Osteocyte (in vitro differentiated cells): Measurements from ENCODE around the gene ATAD3B. TPM values are rescaled to one million over a fixed set of nuclear protein-coding genes. Genes with fewer than 3 reads are reported as not detected.
"Not testable (repeated sequence)": the region's sequence is repeated elsewhere in the genome, so short reads cannot be mapped to it uniquely, and the experiment has no call there.

Experiments
- DNase-seq: peaks from one replicate; pipeline ENCODE4 v3.0.0; 2021; ENCODE audit warnings: mixed read lengths; ENCODE audit not compliant: unreplicated experiment; ENCODE audit errors: extremely low spot score
- H3K27ac Mint-ChIP-seq: one replicate; pipeline ENCODE4 v1.8.0; 2021; ENCODE audit warnings: mild to moderate bottlenecking, mixed read lengths; ENCODE audit not compliant: unreplicated experiment
- H3K27me3 Mint-ChIP-seq: one replicate; pipeline ENCODE4 v1.8.0; 2021; ENCODE audit warnings: mixed read lengths; ENCODE audit not compliant: unreplicated experiment
- H3K36me3 Mint-ChIP-seq: one replicate; pipeline ENCODE4 v1.8.0; 2021; ENCODE audit warnings: mixed read lengths; ENCODE audit not compliant: unreplicated experiment
- H3K4me1 Mint-ChIP-seq: one replicate; pipeline ENCODE4 v1.8.0; 2021; ENCODE audit warnings: mixed read lengths; ENCODE audit not compliant: unreplicated experiment
- H3K4me3 Mint-ChIP-seq: one replicate; pipeline ENCODE4 v1.8.0; 2021; ENCODE audit warnings: mild to moderate bottlenecking, moderate library complexity, mixed read lengths; ENCODE audit not compliant: unreplicated experiment
- H3K9me3 Mint-ChIP-seq: one replicate; pipeline ENCODE4 v1.8.0; 2021; ENCODE audit warnings: mixed read lengths; ENCODE audit not compliant: unreplicated experiment
- total RNA-seq: library from RNA; stranded (reverse); gene quantifications from 2 replicates; pipeline ENCODE4 v1.2.1, GENCODE V29; 2021
- TF ChIP-seq, protein P1 (sequence below): fragments of 200-600 bp; sonication (generic); IDR thresholded peaks from 2 replicates; pipeline ENCODE4 v1.5.0; 2021; ENCODE audit warnings: antibody characterized with exemption, mild to moderate bottlenecking, moderate library complexity

Gene ATAD3B
- total RNA-seq, 1 donor from 2014 or later: 26.9 TPM

DNA sequence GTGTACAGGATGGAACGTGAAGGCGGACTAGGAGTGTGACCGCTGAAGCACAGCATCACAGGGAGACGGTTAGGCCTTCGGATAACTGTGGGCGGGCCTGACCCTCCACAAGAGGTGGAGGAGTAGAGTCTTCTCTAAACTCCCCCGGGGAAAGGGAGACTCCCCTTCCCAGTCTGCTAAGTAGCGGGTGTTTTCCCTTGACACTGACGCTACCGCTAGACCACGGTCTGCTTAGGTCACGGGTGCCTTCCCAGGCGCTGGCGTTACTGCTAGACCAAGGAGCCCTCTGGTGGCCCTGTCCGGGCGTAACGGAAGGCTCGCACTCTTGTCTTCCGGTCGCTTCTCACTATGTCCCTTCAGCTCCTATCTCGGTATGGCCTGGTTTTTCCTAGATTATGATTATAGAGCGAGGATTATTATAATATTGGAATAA is 33.8 kb downstream of the ATAD3B start:
- Mint-ChIP-seq H3K27ac (peak overlapping the region; percentile 98), H3K4me3 (peak overlapping the region; percentile 66)
- TF ChIP-seq, protein P1, sequence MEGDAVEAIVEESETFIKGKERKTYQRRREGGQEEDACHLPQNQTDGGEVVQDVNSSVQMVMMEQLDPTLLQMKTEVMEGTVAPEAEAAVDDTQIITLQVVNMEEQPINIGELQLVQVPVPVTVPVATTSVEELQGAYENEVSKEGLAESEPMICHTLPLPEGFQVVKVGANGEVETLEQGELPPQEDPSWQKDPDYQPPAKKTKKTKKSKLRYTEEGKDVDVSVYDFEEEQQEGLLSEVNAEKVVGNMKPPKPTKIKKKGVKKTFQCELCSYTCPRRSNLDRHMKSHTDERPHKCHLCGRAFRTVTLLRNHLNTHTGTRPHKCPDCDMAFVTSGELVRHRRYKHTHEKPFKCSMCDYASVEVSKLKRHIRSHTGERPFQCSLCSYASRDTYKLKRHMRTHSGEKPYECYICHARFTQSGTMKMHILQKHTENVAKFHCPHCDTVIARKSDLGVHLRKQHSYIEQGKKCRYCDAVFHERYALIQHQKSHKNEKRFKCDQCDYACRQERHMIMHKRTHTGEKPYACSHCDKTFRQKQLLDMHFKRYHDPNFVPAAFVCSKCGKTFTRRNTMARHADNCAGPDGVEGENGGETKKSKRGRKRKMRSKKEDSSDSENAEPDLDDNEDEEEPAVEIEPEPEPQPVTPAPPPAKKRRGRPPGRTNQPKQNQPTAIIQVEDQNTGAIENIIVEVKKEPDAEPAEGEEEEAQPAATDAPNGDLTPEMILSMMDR: peak; percentile 44
- not testable (repeated sequence) for H3K27me3 Mint-ChIP-seq, H3K36me3 Mint-ChIP-seq, H3K4me1 Mint-ChIP-seq, H3K9me3 Mint-ChIP-seq, DNase-seq

DNA sequence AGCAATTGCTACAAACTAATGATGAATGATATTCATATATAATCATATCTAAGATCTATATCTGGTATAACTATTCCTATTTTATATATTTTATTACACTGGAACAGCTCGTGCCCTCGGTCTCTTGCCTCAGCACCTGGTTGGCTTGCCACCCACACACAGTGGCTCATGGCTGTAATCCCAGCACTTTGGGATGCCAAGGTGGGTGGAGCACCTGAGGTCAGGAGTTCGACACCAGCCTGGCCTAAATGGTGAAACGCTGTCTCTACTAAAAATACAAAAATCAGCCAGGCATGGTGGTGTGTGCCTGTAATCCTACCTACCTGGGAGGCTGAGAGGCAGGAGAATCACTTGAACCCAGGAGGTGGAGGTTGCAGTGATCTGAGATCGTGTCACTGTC is 34.2 kb downstream of the ATAD3B start:
- not testable (repeated sequence) for H3K36me3 Mint-ChIP-seq, H3K4me3 Mint-ChIP-seq, DNase-seq, H3K9me3 Mint-ChIP-seq, H3K27me3 Mint-ChIP-seq
- peak overlapping the region; percentile 98 for H3K27ac Mint-ChIP-seq
- H3K4me1 Mint-ChIP-seq: peaks cover 11% of the 10 kb centered on the region

DNA sequence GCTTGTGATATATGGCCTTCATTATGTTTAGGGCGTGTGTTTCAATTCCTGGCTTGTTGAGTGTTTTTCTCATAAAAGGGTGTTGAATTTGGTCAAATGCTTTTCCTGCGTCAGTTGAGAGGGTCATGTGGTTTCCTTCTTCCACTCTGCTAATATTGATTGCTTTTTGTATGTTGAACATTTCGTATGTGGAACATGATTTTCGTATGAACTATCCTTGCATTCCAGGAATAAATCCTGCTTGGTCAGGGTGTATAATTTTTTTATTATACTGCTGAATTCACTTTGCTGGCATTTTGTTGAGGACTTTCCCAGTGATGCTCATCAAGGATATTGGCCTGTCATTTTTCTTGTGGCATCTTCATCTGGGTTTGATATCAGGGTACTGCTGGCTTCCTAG is 35.7 kb downstream of the ATAD3B start:
- Mint-ChIP-seq H3K27me3 (no peaks in the 10 kb centered on the region), H3K9me3 (no peaks in the 10 kb centered on the region), H3K4me3 (no peak overlapping the region), H3K4me1 (peaks cover 15% of the 10 kb centered on the region), H3K27ac (no peak overlapping the region), H3K36me3 (no peaks in the 10 kb centered on the region)
- no peak for DNase-seq
- TF ChIP-seq, protein P1: no peak

DNA sequence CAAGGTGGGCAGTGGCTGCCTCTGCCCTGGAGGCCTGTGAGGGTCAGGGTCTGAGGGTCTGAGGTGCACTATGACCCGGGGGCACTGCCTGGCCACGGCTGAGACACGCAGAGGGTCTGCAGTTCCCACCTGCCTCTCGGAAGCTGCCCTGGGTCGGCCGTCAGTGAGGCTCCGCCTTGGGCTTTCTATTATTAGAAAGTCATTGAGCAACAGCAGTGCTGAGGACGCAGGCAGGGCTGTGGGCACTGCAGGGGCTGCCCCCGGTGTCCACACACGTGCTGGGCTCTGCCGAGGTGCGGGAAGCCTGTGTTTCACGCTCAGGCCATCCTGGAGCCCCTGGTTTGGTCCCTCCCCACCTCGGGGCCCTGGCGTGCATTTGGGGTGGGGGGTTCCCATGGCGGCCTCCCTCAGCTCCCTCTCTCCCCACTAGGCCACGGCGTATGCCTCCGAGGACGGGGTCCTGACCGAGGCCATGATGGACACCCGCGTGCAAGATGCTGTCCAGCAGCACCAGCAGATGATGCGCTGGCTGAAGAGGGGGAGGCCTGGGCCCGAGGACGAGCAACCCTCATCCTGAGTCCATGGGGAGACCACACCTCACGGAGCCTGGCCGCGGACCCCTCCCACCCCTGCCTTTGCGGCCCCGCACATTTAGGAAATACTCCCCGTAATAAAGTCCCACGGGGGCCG is 37.4 kb downstream of the ATAD3B start:
- not testable (repeated sequence) for H3K27ac Mint-ChIP-seq, H3K4me3 Mint-ChIP-seq, H3K9me3 Mint-ChIP-seq, H3K36me3 Mint-ChIP-seq, DNase-seq, H3K27me3 Mint-ChIP-seq
- peaks cover 17% of the 10 kb centered on the region for H3K4me1 Mint-ChIP-seq

DNA sequence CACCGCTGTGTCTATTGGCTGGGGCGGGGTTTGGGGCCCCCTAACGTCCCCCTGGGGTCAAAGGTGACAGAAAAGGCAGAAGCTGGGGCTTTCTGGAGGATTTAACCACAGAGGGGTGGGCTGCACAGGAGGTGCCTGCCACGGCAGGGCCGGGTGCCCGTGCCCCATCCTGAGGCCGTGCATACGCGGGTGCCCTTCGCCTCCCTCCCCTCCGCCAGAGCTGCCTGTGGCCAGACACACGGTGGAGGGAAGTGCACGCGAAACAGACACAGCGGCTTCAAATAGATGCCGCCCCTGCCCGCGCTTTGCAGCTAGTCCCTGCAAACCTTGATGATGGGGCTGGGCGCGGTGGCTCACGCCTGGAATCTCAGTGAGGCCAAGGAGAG is 37.9 kb downstream of the ATAD3B start:
- H3K4me3 Mint-ChIP-seq: not testable (repeated sequence)

DNA sequence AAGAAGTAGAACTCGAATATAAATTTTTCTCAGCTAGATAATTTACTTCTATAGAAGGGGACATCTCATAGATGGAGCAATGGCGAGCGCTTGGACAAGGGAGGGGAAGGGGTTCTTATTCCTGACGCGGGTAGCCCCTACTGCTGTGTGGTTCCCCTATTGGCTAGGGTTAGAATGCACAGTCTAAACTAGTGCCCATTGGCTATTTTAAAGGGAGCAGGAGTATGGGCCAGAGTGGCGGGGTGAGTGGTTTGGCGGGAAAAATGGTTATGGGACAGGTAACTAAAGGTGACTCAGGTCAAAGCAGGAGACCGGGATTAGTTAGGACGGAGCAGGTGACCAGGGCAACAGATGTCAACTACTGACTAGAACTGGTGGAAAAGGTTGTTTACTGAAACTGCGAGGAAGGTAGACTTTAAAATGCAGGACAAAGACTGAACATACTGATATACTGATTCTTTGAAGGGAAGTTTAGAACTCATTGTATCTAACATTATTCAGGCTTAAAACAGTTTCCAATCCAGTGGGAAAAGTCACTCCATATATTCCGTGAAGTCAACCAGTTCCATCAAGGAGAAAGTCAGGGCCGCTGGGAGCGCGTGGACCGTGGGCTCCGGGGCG is 39.5 kb downstream of the ATAD3B start:
- TF ChIP-seq, protein P1: no peak
- Mint-ChIP-seq H3K4me1 (peaks cover 11% of the 10 kb centered on the region), H3K27ac (peak overlapping the region; percentile 94), H3K4me3 (peak overlapping the region; percentile 79), H3K9me3 (no peaks in the 10 kb centered on the region), H3K27me3 (no peaks in the 10 kb centered on the region), H3K36me3 (no peaks in the 10 kb centered on the region)
- no peak for DNase-seq

More for the DNA sequence above, 37.9 kb downstream of the ATAD3B start:
- peaks cover 17% of the 10 kb centered on the region for H3K4me1 Mint-ChIP-seq
- DNase-seq, H3K27ac Mint-ChIP-seq, H3K9me3 Mint-ChIP-seq, H3K27me3 Mint-ChIP-seq, H3K36me3 Mint-ChIP-seq: not testable (repeated sequence)
